HG03354 (cell line): ENCODE results near the gene SLC39A1.
"Not testable (repeated sequence)": the region's sequence is repeated elsewhere in the genome, so short reads cannot be mapped to it uniquely, and the experiment has no call there.

Source experiments
- ATAC-seq: cut with Tn5 transposase; IDR thresholded peaks from one replicate; pipeline ENCODE4 v1.9.1; 2021; ENCODE audit warnings: mild to moderate bottlenecking; ENCODE audit not compliant: unreplicated experiment, poor library complexity, severe bottlenecking

SLC39A1 gene, protein sequence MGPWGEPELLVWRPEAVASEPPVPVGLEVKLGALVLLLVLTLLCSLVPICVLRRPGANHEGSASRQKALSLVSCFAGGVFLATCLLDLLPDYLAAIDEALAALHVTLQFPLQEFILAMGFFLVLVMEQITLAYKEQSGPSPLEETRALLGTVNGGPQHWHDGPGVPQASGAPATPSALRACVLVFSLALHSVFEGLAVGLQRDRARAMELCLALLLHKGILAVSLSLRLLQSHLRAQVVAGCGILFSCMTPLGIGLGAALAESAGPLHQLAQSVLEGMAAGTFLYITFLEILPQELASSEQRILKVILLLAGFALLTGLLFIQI

DNA sequence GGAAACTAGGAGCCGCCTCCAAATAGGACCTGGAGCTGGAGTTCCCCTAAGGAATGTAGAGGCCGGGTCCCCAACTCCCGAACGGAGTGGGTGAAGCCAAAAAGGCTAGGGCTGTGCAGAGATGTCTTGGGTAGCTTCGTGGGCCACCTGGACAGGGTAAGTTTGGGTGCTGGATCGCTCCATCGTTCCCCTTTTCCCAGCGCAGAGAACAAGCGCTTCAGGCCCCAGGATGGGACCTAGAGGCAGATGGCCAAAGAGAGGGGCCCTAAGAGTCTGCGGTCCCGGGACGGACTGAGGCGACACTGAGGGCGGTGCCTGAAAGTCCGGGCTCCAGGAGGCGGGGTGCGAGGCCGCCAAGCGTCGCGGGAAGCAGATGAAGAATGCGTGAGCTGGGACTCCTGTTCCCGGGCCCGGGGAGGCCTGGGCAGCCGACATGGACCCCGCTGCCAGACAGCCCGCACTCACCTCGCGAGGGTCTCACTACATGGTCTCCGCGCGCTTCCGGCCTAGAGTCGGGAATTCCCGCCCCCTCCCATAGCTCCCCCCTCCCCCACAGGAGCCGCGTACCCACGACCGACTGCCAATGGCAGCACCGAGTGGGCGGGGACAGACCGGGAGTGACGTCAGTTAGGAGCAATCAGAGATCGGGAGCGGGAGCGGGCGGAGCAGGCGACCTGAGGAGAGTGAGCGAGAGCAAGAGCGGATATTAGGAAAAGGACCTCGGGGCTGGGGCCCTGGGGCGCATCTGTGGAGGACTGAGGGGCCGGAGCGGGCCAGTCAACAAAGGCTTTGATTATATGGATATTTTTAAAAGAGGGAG lies at the start of gene SLC39A1:
Gene SLC39A1 (minus strand): TSS at position 508 of the 820 bp plus-strand sequence. CDS start 822 bp downstream, outside the sequence.
- peak; percentile 45 for ATAC-seq

DNA sequence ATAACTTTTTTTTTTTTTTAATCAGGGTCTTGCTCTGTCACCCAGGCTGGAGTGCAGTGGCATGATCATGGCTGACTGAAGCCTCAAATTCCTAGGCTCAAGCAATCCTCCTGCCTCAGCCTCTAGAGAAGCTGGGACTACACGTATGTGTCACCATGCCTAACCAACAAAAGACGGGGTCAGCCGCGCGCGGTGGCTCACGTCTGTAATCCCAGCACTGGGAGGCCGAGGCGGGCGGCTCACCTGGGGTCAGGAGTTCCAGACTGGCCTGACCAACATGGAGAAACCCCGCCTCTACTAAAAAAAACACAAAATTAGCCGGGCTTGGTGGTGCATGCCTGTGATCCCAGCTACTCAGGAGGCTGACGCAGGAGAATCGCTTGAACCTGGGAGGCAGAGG lies 49.2 kb upstream of the SLC39A1 start:
- not testable (repeated sequence) for ATAC-seq

DNA sequence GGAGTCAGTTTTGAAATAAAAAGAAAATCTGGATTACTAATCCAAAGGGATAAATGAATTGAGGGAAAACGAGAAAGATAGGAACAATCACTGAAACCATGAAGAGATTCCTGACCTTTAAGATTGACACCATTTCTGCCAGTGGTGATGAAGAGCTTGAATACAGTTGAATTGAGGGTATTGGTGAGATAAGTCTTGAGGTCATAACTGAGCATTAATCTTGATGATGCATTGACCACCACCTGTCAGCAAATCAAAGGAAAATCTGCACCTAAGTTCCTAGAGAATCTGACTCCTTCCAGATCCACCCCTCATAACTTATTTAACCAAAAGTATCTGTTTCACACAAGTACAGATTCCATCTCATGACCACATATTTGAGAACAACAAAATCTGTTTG lies 48.8 kb upstream of the SLC39A1 start:
- ATAC-seq: no peak

DNA sequence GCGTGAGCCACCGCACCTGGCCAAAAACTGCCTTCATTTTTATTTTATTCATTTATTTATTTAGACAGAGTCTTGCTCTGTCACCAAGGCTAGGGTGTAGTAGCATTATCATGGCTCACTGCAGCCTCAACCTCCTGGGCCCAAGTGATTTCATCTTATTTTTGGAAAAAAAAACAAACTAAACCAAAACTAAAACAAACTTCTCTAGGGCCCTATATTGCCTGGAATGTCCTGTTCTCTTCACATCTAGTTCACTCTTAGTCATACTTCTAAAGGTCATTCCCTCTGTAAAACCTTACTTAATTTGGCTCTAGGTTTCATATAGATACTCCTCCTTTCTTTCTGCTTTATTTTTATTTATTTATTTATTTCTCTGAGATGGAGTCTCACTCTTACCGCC lies 42.8 kb upstream of the SLC39A1 start:
- no peak for ATAC-seq

DNA sequence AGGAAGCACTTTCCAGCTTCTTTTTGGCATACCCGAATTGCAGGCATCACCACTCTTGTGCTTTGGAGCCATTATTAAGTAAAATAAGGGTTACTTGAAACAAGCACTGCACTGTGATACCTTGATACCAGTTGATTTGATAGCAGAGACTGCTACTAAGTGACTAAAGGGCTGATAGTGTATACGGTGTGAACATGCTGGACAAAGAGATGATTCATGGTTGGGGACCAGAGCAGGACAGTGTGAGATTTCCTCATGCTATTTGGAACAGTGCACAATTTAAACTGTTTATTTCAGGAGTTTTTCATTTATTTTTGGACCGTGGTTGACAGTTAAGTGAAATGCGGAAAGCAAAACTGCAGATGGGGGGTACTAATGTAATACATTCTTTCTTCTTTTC lies 37.1 kb upstream of the SLC39A1 start:
- no peak for ATAC-seq

DNA sequence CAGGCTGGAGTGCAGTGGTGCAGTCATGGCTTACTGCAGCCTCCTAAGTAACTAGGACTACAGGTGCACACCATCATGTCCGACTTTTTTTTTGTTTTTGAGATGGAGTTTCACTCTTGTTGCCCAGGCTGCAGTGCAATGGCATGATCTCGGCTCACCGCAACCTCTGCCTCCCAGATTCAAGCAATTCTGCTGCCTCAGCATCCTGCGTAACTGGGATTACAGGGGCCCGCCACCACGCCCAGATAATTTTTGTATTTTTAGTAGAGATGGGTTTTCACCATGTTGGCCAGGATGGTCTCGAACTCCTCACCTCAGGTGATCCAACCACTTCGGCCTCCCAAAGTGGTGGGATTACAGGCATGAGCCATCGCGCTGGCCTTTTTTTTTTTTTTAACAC lies 33.5 kb upstream of the SLC39A1 start:
- not testable (repeated sequence) for ATAC-seq

DNA sequence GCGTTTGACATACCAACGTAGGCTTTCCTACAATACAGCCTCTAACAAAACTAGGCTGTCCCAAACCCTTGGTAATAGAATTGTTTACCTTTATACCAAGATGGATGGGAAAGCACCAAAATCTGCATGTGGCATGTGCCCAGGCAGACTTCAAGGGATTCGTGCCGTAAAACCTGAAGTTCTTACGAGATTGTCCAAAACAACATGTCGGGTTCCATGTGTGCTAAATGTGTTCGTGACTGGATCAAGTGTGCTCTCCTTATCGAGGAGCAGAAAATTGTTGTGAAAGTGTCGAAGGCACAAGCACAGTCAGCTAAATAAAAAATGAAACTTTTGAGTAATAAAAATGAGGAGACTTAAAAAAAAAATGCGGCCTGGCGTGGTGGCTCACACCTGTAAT lies 32.3 kb upstream of the SLC39A1 start:
- ATAC-seq: no peak

DNA sequence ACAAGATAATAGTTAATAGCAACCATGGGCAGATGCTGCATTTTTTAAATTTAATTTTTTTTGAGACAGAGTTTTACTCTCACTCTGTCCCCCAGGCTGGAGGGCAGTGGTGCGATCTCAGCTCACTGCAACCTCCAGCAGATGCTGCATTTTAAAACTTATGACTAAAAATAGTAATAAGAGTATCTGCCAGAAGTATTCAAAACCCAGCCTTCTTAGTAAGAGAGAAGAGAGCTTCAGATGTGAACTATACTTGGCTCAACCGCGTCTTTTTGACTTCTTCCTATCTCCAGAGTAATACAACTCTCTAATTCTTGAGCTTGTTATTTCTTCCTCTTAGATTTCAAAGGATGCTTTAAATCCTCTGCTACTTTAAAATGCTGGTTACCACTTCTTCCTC lies 31.9 kb upstream of the SLC39A1 start:
- ATAC-seq: no peak

DNA sequence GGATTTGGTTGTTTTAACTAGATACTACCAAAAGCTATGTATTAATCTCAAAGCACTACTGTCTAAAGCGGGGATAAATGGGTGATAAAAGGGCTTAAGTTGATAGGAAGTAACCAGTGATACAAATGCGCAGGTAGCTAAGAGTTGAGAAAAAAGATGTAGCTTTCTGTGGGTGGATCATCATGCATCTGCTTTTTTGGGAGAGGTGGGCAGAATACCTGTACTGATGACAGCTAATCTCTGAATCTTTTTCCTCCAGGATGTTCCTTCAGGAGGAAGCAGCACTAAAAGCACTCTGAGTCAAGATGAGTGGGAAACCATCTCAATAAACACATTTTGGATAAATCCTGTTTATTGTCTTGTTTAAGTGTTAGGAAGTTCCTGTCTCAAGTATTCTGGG lies 28.5 kb upstream of the SLC39A1 start:
- ATAC-seq: no peak

DNA sequence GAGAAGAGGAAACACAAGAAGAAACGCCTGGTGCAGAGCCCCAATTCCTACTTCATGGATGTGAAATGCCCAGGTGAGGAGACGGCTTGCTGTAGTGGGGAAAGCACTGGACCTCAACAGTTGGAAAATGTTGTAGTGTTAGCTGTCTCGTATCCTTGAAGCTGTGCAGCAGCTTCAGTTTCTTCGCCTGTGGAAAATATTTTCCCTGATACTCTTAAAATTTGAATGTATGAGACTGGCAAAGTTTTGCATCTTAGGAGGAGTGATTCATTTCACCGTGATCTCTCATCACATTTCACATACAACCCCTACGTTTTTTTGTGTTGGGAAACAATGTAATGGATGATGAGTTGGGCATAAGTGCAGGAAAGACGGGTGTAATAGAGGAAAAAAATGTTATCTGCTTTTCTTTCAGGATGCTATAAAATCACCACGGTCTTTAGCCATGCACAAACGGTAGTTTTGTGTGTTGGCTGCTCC lies 27.9 kb upstream of the SLC39A1 start:
- no peak for ATAC-seq

DNA sequence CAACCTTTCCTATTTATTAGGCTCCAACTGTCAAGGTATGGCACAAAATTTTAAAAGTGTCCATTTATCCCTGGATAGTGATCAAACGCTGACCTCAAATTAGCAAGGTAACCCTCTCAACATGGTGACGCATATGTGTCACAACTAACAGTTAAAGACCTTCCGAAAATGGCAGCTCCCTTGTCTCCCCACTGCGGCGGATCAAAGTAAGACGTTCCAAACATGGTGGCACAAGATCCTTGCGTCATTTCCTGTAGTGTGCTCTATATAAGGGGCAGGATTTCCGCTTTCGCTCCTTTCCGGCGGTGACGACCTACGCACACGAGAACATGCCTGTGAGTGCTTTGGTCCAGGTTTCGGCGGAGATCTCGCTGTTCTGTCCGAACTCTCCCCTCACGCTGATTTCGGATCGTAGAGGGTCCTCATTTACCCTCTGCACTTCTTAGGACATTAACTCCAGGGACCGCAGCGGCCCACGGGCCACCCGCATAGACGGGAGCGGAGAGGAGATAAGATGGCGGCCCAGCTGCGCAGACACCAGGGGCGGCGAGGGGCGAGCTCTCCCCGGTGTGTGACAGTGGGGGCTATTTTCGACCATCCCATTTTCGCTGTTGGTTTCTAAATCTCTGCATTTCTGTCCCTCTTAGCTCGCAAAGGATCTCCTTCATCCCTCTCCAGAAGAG lies 27.3 kb upstream of the SLC39A1 start, which contains the start of gene RPS27:
Gene RPS27 (plus strand): TSS at position 295 of the 683 bp plus-strand sequence. CDS start 35 bp downstream, at position 330.
- ATAC-seq: peak; percentile 79

DNA sequence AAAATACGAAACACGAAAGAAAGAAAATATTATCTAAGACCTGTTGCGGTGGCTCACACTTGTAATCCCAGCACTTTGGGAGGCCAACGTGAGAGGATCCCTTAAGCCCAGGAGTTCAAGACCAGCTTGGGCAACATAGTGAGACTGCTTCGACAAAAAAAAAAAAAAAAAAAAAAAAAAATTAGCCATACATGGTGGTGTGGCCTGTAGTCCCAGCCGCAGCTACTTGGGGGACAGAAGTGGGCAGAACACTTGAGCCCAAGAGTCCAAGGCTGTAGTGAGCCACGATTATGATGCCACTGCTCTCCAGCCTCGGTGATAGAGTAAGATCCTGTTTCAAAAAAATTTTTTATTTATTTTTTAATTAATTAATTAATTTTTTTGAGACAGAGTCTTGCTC lies 24.3 kb upstream of the SLC39A1 start:
- ATAC-seq: no peak

DNA sequence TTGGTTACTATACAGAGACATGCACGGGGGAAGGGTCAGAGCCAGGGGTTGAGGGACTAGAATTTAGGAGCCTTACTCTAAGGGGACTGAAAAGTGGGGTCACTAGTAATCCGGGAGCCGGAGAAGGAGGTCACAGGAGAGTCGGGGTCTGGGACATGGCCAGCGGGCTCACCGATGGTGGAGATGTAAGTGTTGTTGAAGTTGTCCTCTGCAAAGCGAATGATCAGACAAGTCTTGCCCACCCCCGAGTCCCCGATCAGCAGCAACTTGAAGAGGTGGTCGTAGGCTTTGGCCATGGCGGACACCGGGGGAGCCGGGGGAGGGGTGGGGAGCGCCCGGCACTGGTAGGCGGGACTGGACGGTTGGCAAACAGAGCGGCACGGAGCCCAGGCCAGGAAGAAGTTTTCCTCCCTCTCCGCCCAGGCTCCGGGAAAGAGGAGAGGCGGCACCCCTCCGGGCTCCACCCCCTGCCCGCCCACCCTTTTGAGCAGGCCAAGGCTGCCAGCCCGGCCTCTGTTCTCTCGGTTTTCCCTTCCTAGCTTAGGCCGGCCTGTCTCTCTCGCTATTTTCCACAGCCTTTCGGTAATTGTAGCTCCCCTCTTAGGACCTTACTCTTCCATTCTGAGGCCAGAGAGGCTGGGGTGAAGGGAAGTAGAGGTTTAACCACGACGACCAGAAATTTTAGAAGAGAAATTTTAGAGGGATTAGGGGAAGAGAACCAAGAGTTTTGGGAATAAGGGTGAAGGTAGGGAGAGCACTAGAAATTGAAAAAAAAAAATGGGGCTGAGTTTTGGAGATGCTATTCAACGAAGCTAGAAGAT lies 22.8 kb upstream of the SLC39A1 start, which contains the start of gene RAB13:
Gene RAB13 (minus strand): TSS at position 399 of the 821 bp plus-strand sequence. CDS start 103 bp downstream, at position 296.
- ATAC-seq: no peak

DNA sequence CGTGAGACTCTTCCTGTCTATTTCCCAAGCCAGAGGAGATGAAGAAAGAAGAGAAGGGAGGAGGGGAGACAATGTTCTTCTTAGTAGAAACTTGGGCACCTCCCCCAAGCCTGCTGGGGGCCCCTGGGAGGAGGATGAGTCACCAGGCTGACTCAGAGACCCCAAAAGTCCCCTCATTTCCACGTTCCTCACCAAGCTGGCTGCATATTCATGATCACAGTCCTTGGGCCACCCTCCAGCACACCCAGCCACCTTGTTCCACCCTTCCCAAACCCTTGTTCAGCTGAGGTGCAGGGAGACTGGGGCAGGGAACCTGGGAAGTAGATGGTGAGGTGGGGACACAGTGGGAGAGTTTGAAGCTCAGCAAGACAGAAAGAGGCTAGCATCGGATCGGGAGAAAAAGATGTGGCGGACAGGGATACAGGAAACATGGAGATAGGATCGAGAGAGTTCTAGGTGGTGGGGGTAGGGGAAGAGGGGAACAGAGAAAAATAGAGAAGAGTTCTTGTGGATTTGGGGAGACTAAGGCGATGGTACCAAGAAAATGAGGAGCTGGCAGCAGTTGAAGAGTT lies 22.1 kb upstream of the SLC39A1 start:
- ATAC-seq: no peak

DNA sequence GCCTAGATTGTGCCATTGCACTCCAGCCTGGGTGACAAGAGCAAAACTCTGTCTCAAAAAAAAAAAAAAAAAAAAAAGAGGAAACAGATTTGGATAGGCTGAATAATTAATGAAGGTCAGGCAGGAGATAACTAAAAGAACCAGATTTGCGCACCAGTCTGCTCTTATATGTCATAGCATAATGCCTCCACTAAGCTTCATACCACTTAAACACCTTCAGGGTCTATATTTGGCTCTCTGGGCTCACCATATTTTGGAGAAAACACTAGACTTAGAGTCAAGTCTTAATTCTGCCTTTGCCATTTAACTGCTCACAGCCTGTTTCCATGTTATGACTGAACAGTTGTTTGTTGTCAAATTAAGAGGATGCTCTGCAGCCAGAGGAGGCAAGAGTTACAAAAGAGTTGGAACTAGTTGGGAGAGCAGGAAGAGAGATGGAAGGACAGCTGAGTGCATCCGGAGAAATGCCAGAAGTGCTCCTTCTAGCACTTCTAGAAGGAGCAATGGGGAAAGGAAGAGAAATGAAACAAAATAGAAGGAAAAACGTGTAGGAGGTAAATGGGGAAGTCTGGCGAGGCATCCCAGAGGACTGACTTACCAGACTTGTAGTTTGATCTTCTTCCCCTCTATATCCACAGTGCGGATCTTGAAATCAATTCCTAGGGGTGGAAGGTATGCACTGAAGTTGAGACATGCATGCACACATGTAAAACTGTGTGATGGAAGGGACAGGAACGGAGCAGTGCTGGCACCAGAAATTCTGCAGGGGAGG lies 21.0 kb upstream of the SLC39A1 start:
- ATAC-seq: no peak

DNA sequence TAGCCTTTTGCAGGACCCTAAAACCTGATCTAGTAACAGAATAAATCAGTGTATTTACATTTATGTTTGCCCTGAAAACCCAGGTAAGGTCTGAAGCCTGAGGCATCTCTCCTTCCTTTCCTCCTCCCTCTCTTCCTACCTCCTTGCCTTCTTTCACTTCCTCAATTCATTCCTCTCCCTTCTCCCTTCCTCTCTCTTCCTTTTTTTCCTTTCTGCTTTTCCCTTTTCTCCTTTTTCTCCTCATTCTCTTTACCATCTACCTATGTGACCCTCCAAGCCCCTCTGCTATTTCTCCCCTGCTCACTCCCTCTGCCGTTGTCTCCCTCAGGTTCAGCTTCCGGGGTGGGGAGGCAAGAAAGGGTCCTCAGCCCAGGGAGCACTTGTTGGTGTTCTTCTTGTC lies 18.4 kb upstream of the SLC39A1 start:
- ATAC-seq: not testable (repeated sequence)

DNA sequence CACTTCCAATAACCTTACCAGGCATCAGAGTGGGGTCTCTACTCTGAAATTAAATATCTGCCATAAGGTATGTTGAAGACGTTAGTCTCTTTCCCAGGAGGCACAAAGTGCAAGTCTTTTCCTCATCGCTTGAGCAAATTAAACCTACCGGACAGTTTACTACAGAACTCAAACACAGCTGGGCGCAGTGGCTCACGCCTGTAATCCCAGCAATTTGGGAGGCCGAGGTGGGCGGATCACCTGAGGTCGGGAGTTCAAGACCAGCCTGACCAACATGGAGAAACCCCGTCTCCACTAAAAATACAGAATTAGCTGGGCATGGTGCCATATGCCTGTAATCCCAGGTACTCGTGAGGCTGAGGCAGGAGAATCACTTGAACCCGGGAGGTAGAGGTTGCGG lies 15.8 kb upstream of the SLC39A1 start:
- ATAC-seq: not testable (repeated sequence)

DNA sequence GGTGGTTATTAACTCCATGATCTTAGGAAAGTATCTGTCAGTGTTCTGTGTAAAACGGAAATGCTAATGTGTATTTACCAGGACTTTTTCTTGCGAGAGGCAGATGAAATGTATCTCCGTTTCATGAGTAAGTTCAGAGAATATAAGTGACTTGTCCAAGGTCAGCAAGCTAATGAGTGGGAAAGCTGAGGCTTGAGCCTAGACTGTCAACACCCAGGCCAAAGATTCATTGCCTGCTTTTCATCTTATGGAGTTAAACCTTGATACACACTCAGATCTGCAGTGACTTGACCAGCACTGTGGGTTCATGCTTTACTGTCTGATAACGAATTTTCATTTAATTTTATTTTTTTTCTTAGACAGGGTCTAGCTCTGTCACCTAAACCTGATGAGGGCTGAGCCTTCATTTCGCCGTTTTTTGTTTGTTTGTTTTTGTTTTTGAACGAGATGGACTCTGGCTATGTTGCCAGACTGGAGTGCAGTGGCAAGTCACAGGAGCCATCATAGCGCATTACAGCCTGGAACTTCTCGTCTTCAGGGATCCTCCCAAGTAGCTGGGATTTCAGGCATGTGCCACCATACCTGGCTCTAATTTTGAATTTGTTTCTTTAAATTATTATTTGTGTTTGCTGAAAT lies 15.1 kb upstream of the SLC39A1 start:
- no peak for ATAC-seq
